ENCODE results near the gene SETX. TPM values are rescaled to one million over a fixed set of nuclear protein-coding genes. Genes with fewer than 3 reads are reported as not detected.
A peak's percentile ranks its signal among the peaks of the same experiment; 100 is the strongest.
"Not testable (repeated sequence)": the region's sequence is repeated elsewhere in the genome, so short reads cannot be mapped to it uniquely, and the experiment has no call there.

SETX gene
- polyA plus RNA-seq, 1 donor = 38.5 TPM

GRCh38 chr9:132288361-132288760, 66.4 kb downstream of the SETX start:
- peak overlapping the region; percentile 50 for H3K27ac ChIP-seq (ENCODE audit: low read length)
- no CpG with 5 or more reads among the region's 1 CpG for WGBS (ENCODE audit: insufficient coverage, low lambda C conversion rate)
- DNase-seq = peak in 1 of 2 donors; percentile 9
- H3K4me1 ChIP-seq (ENCODE audit: control insufficient read depth, insufficient read depth, low read length) = peaks cover 3% of the 10 kb centered on the region
- no peak overlapping the region for H3K4me3 ChIP-seq (ENCODE audit: low read length)
- no peaks in the 10 kb centered on the region for H3K9me3 ChIP-seq (ENCODE audit: control insufficient read depth, low read depth, low read length)
- H3K27me3 ChIP-seq (ENCODE audit: control insufficient read depth, insufficient read depth, low read length) = no peaks in the 10 kb centered on the region
- H3K36me3 ChIP-seq (ENCODE audit: control insufficient read depth, insufficient read depth, low read length) = peaks cover 37% of the 10 kb centered on the region

GRCh38 chr9:132287256-132287760, 67.5 kb downstream of the SETX start:
- Histone ChIP-seq H3K36me3 (ENCODE audit: control insufficient read depth, insufficient read depth, low read length) (peaks cover 46% of the 10 kb centered on the region), H3K4me3 (ENCODE audit: low read length) (no peak overlapping the region), H3K27me3 (ENCODE audit: control insufficient read depth, insufficient read depth, low read length) (no peaks in the 10 kb centered on the region), H3K9me3 (ENCODE audit: control insufficient read depth, low read depth, low read length) (no peaks in the 10 kb centered on the region), H3K27ac (ENCODE audit: low read length) (no peak overlapping the region), H3K4me1 (ENCODE audit: control insufficient read depth, insufficient read depth, low read length) (peaks cover 3% of the 10 kb centered on the region)
- WGBS (ENCODE audit: insufficient coverage, low lambda C conversion rate) = 100% methylated on average over 1 of the region's 3 CpGs
- no peak for DNase-seq

GRCh38 chr9:132283863-132284262, 70.9 kb downstream of the SETX start:
- Histone ChIP-seq H3K27ac (ENCODE audit: low read length) (no peak overlapping the region), H3K4me3 (ENCODE audit: low read length) (no peak overlapping the region), H3K27me3 (ENCODE audit: control insufficient read depth, insufficient read depth, low read length) (no peaks in the 10 kb centered on the region), H3K9me3 (ENCODE audit: control insufficient read depth, low read depth, low read length) (no peaks in the 10 kb centered on the region), H3K4me1 (ENCODE audit: control insufficient read depth, insufficient read depth, low read length) (no peaks in the 10 kb centered on the region), H3K36me3 (ENCODE audit: control insufficient read depth, insufficient read depth, low read length) (peaks cover 65% of the 10 kb centered on the region)
- no CpG with 5 or more reads among the region's 7 CpGs for WGBS (ENCODE audit: insufficient coverage, low lambda C conversion rate)
- no peak for DNase-seq

GRCh38 chr9:132283165-132283564, 71.6 kb downstream of the SETX start:
- Histone ChIP-seq H3K4me3 (ENCODE audit: low read length) (no peak overlapping the region), H3K4me1 (ENCODE audit: control insufficient read depth, insufficient read depth, low read length) (no peaks in the 10 kb centered on the region), H3K27me3 (ENCODE audit: control insufficient read depth, insufficient read depth, low read length) (no peaks in the 10 kb centered on the region), H3K9me3 (ENCODE audit: control insufficient read depth, low read depth, low read length) (no peaks in the 10 kb centered on the region), H3K36me3 (ENCODE audit: control insufficient read depth, insufficient read depth, low read length) (peaks cover 71% of the 10 kb centered on the region), H3K27ac (ENCODE audit: low read length) (no peak overlapping the region)
- no CpG with 5 or more reads among the region's 4 CpGs for WGBS (ENCODE audit: insufficient coverage, low lambda C conversion rate)
- DNase-seq = no peak

- WGBS (ENCODE audit: insufficient coverage, low lambda C conversion rate) = 100% methylated on average over 2 of the region's 2 CpGs
- DNase-seq = no peak
- Histone ChIP-seq H3K36me3 (ENCODE audit: control insufficient read depth, insufficient read depth, low read length) (peaks cover 78% of the 10 kb centered on the region), H3K4me1 (ENCODE audit: control insufficient read depth, insufficient read depth, low read length) (no peaks in the 10 kb centered on the region), H3K27ac (ENCODE audit: low read length) (no peak overlapping the region), H3K27me3 (ENCODE audit: control insufficient read depth, insufficient read depth, low read length) (no peaks in the 10 kb centered on the region), H3K4me3 (ENCODE audit: low read length) (no peak overlapping the region), H3K9me3 (ENCODE audit: control insufficient read depth, low read depth, low read length) (no peaks in the 10 kb centered on the region)
These were observed 79.9 kb downstream of the SETX start for GRCh38 chr9:132274861-132275260.

GRCh38 chr9:132269704-132270516, 84.9 kb downstream of the SETX start:
- H3K9me3 ChIP-seq (ENCODE audit: control insufficient read depth, low read depth, low read length); H3K27ac ChIP-seq (ENCODE audit: low read length); H3K4me3 ChIP-seq (ENCODE audit: low read length); H3K27me3 ChIP-seq (ENCODE audit: control insufficient read depth, insufficient read depth, low read length); H3K4me1 ChIP-seq (ENCODE audit: control insufficient read depth, insufficient read depth, low read length): not testable (repeated sequence)
- DNase-seq = peak; percentile 35 to 56
- H3K36me3 ChIP-seq (ENCODE audit: control insufficient read depth, insufficient read depth, low read length) = peaks cover 63% of the 10 kb centered on the region
- WGBS (ENCODE audit: insufficient coverage, low lambda C conversion rate) = 90% methylated on average over 2 of the region's 16 CpGs

- peaks cover 67% of the 10 kb centered on the region for H3K36me3 ChIP-seq (ENCODE audit: control insufficient read depth, insufficient read depth, low read length)
- H3K9me3 ChIP-seq (ENCODE audit: control insufficient read depth, low read depth, low read length) = no peaks in the 10 kb centered on the region
- 0% methylated on average over 1 of the region's 10 CpGs for WGBS (ENCODE audit: insufficient coverage, low lambda C conversion rate)
- H3K27ac ChIP-seq (ENCODE audit: low read length) = no peak overlapping the region
- peak; percentile 26 to 42 for DNase-seq
- H3K4me3 ChIP-seq (ENCODE audit: low read length) = no peak overlapping the region
- H3K4me1 ChIP-seq (ENCODE audit: control insufficient read depth, insufficient read depth, low read length) = no peaks in the 10 kb centered on the region
- no peaks in the 10 kb centered on the region for H3K27me3 ChIP-seq (ENCODE audit: control insufficient read depth, insufficient read depth, low read length)
These were observed 85.9 kb downstream of the SETX start for GRCh38 chr9:132268725-132269352.

- Histone ChIP-seq H3K9me3 (ENCODE audit: control insufficient read depth, low read depth, low read length) (no peaks in the 10 kb centered on the region), H3K4me1 (ENCODE audit: control insufficient read depth, insufficient read depth, low read length) (no peaks in the 10 kb centered on the region), H3K27me3 (ENCODE audit: control insufficient read depth, insufficient read depth, low read length) (no peaks in the 10 kb centered on the region), H3K4me3 (ENCODE audit: low read length) (no peak overlapping the region), H3K27ac (ENCODE audit: low read length) (no peak overlapping the region), H3K36me3 (ENCODE audit: control insufficient read depth, insufficient read depth, low read length) (peaks cover 72% of the 10 kb centered on the region)
- WGBS (ENCODE audit: insufficient coverage, low lambda C conversion rate) = no CpG with 5 or more reads among the region's 3 CpGs
- DNase-seq = no peak
These were observed 87.1 kb downstream of the SETX start for GRCh38 chr9:132267660-132268059.

- no CpG with 5 or more reads among the region's 3 CpGs for WGBS (ENCODE audit: insufficient coverage, low lambda C conversion rate)
- Histone ChIP-seq H3K4me1 (ENCODE audit: control insufficient read depth, insufficient read depth, low read length) (no peaks in the 10 kb centered on the region), H3K36me3 (ENCODE audit: control insufficient read depth, insufficient read depth, low read length) (peaks cover 67% of the 10 kb centered on the region), H3K27ac (ENCODE audit: low read length) (no peak overlapping the region), H3K4me3 (ENCODE audit: low read length) (no peak overlapping the region), H3K27me3 (ENCODE audit: control insufficient read depth, insufficient read depth, low read length) (no peaks in the 10 kb centered on the region), H3K9me3 (ENCODE audit: control insufficient read depth, low read depth, low read length) (no peaks in the 10 kb centered on the region)
- peak in 1 of 2 donors; percentile 42 for DNase-seq
These were observed 88.8 kb downstream of the SETX start for GRCh38 chr9:132266017-132266416.

- H3K27me3 ChIP-seq (ENCODE audit: control insufficient read depth, insufficient read depth, low read length) = no peaks in the 10 kb centered on the region
- H3K4me3 ChIP-seq (ENCODE audit: low read length) = no peak overlapping the region
- H3K36me3 ChIP-seq (ENCODE audit: control insufficient read depth, insufficient read depth, low read length) = peaks cover 35% of the 10 kb centered on the region
- no peak overlapping the region for H3K27ac ChIP-seq (ENCODE audit: low read length)
- no CpG with 5 or more reads among the region's 3 CpGs for WGBS (ENCODE audit: insufficient coverage, low lambda C conversion rate)
- no peak for DNase-seq
- H3K4me1 ChIP-seq (ENCODE audit: control insufficient read depth, insufficient read depth, low read length) = peaks cover 2% of the 10 kb centered on the region
- H3K9me3 ChIP-seq (ENCODE audit: control insufficient read depth, low read depth, low read length) = no peaks in the 10 kb centered on the region
These were observed 93.9 kb downstream of the SETX start for GRCh38 chr9:132260846-132261245.

All from large intestine (tissue), 3 donors.